Testis (tissue), 3 donors: Measurements from ENCODE around the gene UTS2B. TPM values are rescaled to one million over a fixed set of nuclear protein-coding genes. Genes with fewer than 3 reads are reported as not detected.

ENCODE experiments used
- DNase-seq: peaks from one replicate; pipeline ENCODE4 v3.0.0-alpha.2; 2019
- H3K27ac ChIP-seq, 2 donors: fragments of 200-600 bp; sonication (generic); one replicate each; pipeline ENCODE4 v1.5.1; 2019
- H3K27me3 ChIP-seq: fragments of 200-600 bp; sonication (generic); one replicate; pipeline ENCODE4 v1.5.1; 2019
- H3K36me3 ChIP-seq: fragments of 200-600 bp; sonication (generic); one replicate; pipeline ENCODE4 v1.5.1; 2017; ENCODE audit warnings: low read depth; ENCODE audit errors: missing control alignments
- H3K4me1 ChIP-seq: fragments of 200-600 bp; sonication (generic); one replicate; pipeline ENCODE4 v1.5.1; 2019
- H3K4me3 ChIP-seq, 2 donors: fragments of 200-600 bp; sonication (generic); one replicate each; pipeline ENCODE4 v1.5.1; 2017 to 2019
- H3K9me3 ChIP-seq: fragments of 200-600 bp; sonication (generic); one replicate; pipeline ENCODE4 v1.5.1; 2017
- CTCF ChIP-seq, 3 experiments: fragments of 450-650 bp in 2 of 3; fragments of 200-600 bp in 1 of 3; sonication (generic) in 1 of 3; IDR thresholded peaks; one replicate each; pipeline ENCODE4 v1.5.1; 2016 to 2019; ENCODE audit warnings: antibody characterized with exemption in 3 of 3, mild to moderate bottlenecking in 2 of 3, moderate library complexity in 1 of 3
- POLR2A ChIP-seq: fragments of 450-650 bp; IDR thresholded peaks from one replicate; pipeline ENCODE4 v1.6.1; 2017; ENCODE audit warnings: antibody characterized with exemption, mild to moderate bottlenecking, moderate library complexity
- WGBS, 2 donors: methylation state at CpG; one replicate each; pipeline ENCODE4 v1.1.5; 2018; 5-methylcytosine and 5-hydroxymethylcytosine counted together
- intact Hi-C: fragments of 100-400 bp; cut with DNase I; formaldehyde crosslinking; loops from one replicate; pipeline ENCODE4 v1.15.1; 2023; ENCODE audit warnings: low total_unique reads
- polyA plus RNA-seq: library from polyadenylated mRNA; stranded (reverse); fragments of 350-450 nt; fragmentation: Illumina TruSeq; extraction: RNeasy Lipid Tissue Mini Kit (QIAGEN cat#74804); gene quantifications from one replicate; pipeline ENCODE4 v1.2.3, GENCODE V29; 2014; ENCODE audit warnings: low read depth, low replicate concordance; ENCODE audit not compliant: insufficient read depth
- total RNA-seq, 2 donors: library from RNA; depleted of rRNA; stranded (reverse); fragments of >200 nt; gene quantifications; one replicate each; pipeline ENCODE4 v1.2.3, GENCODE V29; 2016

The UTS2B gene
- total and polyA plus RNA-seq, 3 donors from 2014 or later, result 5.9 to 13.1 (median 12.3) TPM

GRCh38 chr3:191328962-191329653 is 1.2 kb downstream of the UTS2B start, which contains the start of gene CCDC50:
CCDC50 (plus strand) TSS chr3:191329394; CDS start chr3:191329675, 281 bp downstream.
- Histone ChIP-seq H3K4me3 (peak within 1 kb of the TSS; percentile 89 to 95), H3K4me1 (peaks cover 20% of the 10 kb centered on the region), H3K27me3 (no peaks in the 10 kb centered on the region), H3K36me3 (no peaks in the 10 kb centered on the region), H3K27ac (peak within 1 kb of the TSS; percentile 90 to 98), H3K9me3 (no peaks in the 10 kb centered on the region)
- intact Hi-C loops, result no loop called here
- 0 to 1% methylated on average over 13 to 53 of the region's 63 CpGs for WGBS, 2 donors
- no peak for TF ChIP-seq POLR2A
- TF ChIP-seq CTCF (IDR thresholded peaks at IDR 0.05), result no peak
- peak; percentile 93 for DNase-seq

DNA sequence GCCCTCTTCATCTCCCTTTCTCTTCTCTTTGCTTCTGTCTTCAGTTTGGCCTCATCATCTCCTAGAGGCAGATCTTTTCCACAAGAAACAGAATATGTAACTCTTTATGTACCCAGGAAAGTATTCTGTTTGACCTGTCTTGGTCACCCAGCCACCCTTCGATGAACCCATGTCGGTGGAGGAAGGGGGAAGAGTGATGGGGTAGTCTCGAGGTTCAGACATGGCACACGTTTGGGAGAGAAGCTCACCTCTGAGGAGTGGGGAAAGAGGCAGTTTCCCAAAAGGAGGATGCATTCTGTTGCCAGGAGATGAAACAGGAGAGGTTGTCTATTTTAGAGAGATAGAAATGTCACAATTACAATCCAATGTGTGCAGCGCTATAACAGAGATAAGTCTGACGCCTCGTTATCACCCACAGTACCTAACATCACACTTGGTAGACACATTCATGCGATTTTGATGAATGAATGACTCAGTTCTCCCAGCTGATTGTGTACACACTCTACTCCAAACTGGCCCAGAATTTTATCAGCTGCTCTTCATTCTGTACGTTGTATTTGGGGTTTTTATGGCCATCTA is 1.9 kb downstream of the UTS2B start:
- no peak for TF ChIP-seq POLR2A
- no peak for TF ChIP-seq CTCF (IDR thresholded peaks at IDR 0.05)
- WGBS, 2 donors, result 24 to 30% methylated on average over 9 of the region's 9 CpGs
- Histone ChIP-seq H3K4me1 (peaks cover 20% of the 10 kb centered on the region), H3K9me3 (no peaks in the 10 kb centered on the region), H3K27ac (peak overlapping the region; percentile 90 to 98), H3K4me3 (peak overlapping the region; percentile 89 to 95), H3K27me3 (no peaks in the 10 kb centered on the region), H3K36me3 (no peaks in the 10 kb centered on the region)
- intact Hi-C loops, result no loop called here
- DNase-seq, result no peak

- no peaks in the 10 kb centered on the region for H3K36me3 ChIP-seq
- no peaks in the 10 kb centered on the region for H3K9me3 ChIP-seq
- H3K27ac ChIP-seq, result no peak overlapping the region
- 54 to 61% methylated on average over 2 of the region's 2 CpGs for WGBS, 2 donors
- TF ChIP-seq POLR2A (no peak), CTCF (IDR thresholded peaks at IDR 0.05) (no peak)
- no peak for DNase-seq
- no peak overlapping the region for H3K4me3 ChIP-seq
- no peaks in the 10 kb centered on the region for H3K27me3 ChIP-seq
- peaks cover 20% of the 10 kb centered on the region for H3K4me1 ChIP-seq
- intact Hi-C loops, result no loop called here
Observed at GRCh38 chr3:191327526-191327925, 2.8 kb downstream of the UTS2B start.

- 92 to 97% methylated on average over 2 of the region's 2 CpGs for WGBS, 2 donors
- peaks cover 13% of the 10 kb centered on the region for H3K4me1 ChIP-seq
Observed at GRCh38 chr3:191324936-191325335, 5.4 kb downstream of the UTS2B start.

More at GRCh38 chr3:191324936-191325335, 5.4 kb downstream of the UTS2B start:
- Histone ChIP-seq H3K27me3 (no peaks in the 10 kb centered on the region), H3K36me3 (no peaks in the 10 kb centered on the region), H3K4me3 (no peak overlapping the region), H3K9me3 (no peaks in the 10 kb centered on the region), H3K27ac (no peak overlapping the region)
- DNase-seq, result no peak
- TF ChIP-seq CTCF (IDR thresholded peaks at IDR 0.05), result no peak
- no peak for TF ChIP-seq POLR2A
- intact Hi-C loops, result no loop called here
